Gastroesophageal sphincter (tissue), 4 donors: Measurements from ENCODE around the gene GNG4. TPM values are rescaled to one million over a fixed set of nuclear protein-coding genes. Genes with fewer than 3 reads are reported as not detected.

ENCODE experiments used
- ATAC-seq: fragments of 150-250 bp; one replicate; pipeline ENCODE4 v1.9.1; 2016; ENCODE audit warnings: mild to moderate bottlenecking, moderate library complexity
- H3K27ac ChIP-seq, 4 donors: fragments of 200-600 bp; sonication (generic) in 3 of 4; 1 replicate in 3 of 4; 2 replicates in 1 of 4; pipeline ENCODE4 v1.5.1; 2016 to 2019
- H3K27me3 ChIP-seq: fragments of 200-600 bp; sonication (generic); one replicate; pipeline ENCODE4 v1.5.1; 2019
- H3K36me3 ChIP-seq, 2 donors: fragments of 200-600 bp; sonication (generic); one replicate each; pipeline ENCODE4 v1.5.1; 2019; ENCODE audit warnings: control low read depth in 1 of 2
- H3K4me1 ChIP-seq, 3 donors: fragments of 200-600 bp; sonication (generic); 1 replicate in 2 of 3; 2 replicates in 1 of 3; pipeline ENCODE4 v1.5.1; 2016 to 2019; ENCODE audit warnings: control low read depth in 2 of 3
- H3K4me3 ChIP-seq, 2 donors: fragments of 200-600 bp; sonication (generic); one replicate each; pipeline ENCODE4 v1.5.1; 2019; ENCODE audit warnings: mild to moderate bottlenecking in 1 of 2, moderate library complexity in 1 of 2
- H3K9me3 ChIP-seq, 3 donors: fragments of 200-600 bp; sonication (generic); one replicate each; pipeline ENCODE4 v1.5.1; 2017 to 2019; ENCODE audit warnings: control low read depth in 2 of 3
- CTCF ChIP-seq, 4 experiments: fragments of 200-600 bp in 2 of 4; fragments of 450-650 bp in 2 of 4; sonication (generic) in 1 of 4; IDR thresholded peaks; one replicate each; pipeline ENCODE4 v1.5.1; 2017 to 2019; ENCODE audit warnings: antibody characterized with exemption in 4 of 4, mild to moderate bottlenecking in 2 of 4, moderate library complexity in 2 of 4
- EP300 ChIP-seq: sonication (generic); formaldehyde crosslinking; IDR thresholded peaks from one replicate; pipeline ENCODE4 v1.6.1; 2017; ENCODE audit warnings: antibody characterized with exemption, mild to moderate bottlenecking
- POLR2A ChIP-seq, 2 donors: fragments of 450-650 bp; IDR thresholded peaks; one replicate each; pipeline ENCODE4 v1.6.1; 2017; ENCODE audit warnings: antibody characterized with exemption in 2 of 2, mild to moderate bottlenecking in 2 of 2, moderate library complexity in 1 of 2
- POLR2AphosphoS5 ChIP-seq: sonication (generic); formaldehyde crosslinking; IDR thresholded peaks from one replicate; pipeline ENCODE4 v1.6.1; 2017; ENCODE audit warnings: antibody characterized with exemption
- WGBS, 2 donors: methylation state at CpG; one replicate each; pipeline ENCODE4 v1.1.5; 2018; ENCODE audit warnings: low coverage in 1 of 2; 5-methylcytosine and 5-hydroxymethylcytosine counted together
- total RNA-seq, 4 donors: library from RNA; depleted of rRNA; stranded (reverse); fragments of >200 nt; gene quantifications; one replicate each; pipeline ENCODE4 v1.1.0, GENCODE V29; 2016

GNG4 gene
- total RNA-seq, 4 donors from 2014 or later = 0.40 to 0.73 (median 0.52) TPM; not detected in 1

GRCh38 chr1:235608278-235608677 is 41.3 kb downstream of the GNG4 start:
- H3K27me3 ChIP-seq = no peaks in the 10 kb centered on the region
- H3K36me3 ChIP-seq = no peaks in the 10 kb centered on the region
- H3K4me3 ChIP-seq = no peak overlapping the region
- no peaks in the 10 kb centered on the region for H3K4me1 ChIP-seq
- no peak for ATAC-seq
- H3K9me3 ChIP-seq = no peaks in the 10 kb centered on the region
- TF ChIP-seq POLR2AphosphoS5 = no peak
- no peak for TF ChIP-seq POLR2A (IDR thresholded peaks at IDR 0.05)
- TF ChIP-seq EP300 = no peak
- TF ChIP-seq CTCF (IDR thresholded peaks at IDR 0.05) = no peak
- no peak overlapping the region for H3K27ac ChIP-seq
- WGBS, 2 donors = 37 to 52% methylated on average over 3 of the region's 3 CpGs

GRCh38 chr1:235607284-235607683 is 42.3 kb downstream of the GNG4 start:
- TF ChIP-seq POLR2A (IDR thresholded peaks at IDR 0.05) (no peak), CTCF (IDR thresholded peaks at IDR 0.05) (no peak), POLR2AphosphoS5 (no peak), EP300 (no peak)
- H3K36me3 ChIP-seq = no peaks in the 10 kb centered on the region
- H3K27ac ChIP-seq = no peak overlapping the region
- no peaks in the 10 kb centered on the region for H3K9me3 ChIP-seq
- WGBS, 2 donors = 90 to 93% methylated on average over 6 to 10 of the region's 11 CpGs
- no peak overlapping the region for H3K4me3 ChIP-seq
- H3K4me1 ChIP-seq = no peaks in the 10 kb centered on the region
- H3K27me3 ChIP-seq = no peaks in the 10 kb centered on the region
- no peak for ATAC-seq

- Histone ChIP-seq H3K27me3 (no peaks in the 10 kb centered on the region), H3K4me1 (no peaks in the 10 kb centered on the region), H3K9me3 (no peaks in the 10 kb centered on the region), H3K4me3 (no peak overlapping the region), H3K36me3 (no peaks in the 10 kb centered on the region), H3K27ac (no peak overlapping the region)
- no peak for TF ChIP-seq POLR2AphosphoS5
- no peak for ATAC-seq
- WGBS, 2 donors = 60% methylated on average over 4 of the region's 5 CpGs; no CpG with 5 or more reads in 1 of the 2 donors
Observed at GRCh38 chr1:235601104-235601503, 48.5 kb downstream of the GNG4 start.

GRCh38 chr1:235599536-235599935 is 50.0 kb downstream of the GNG4 start:
- H3K9me3 ChIP-seq = no peaks in the 10 kb centered on the region
- no peaks in the 10 kb centered on the region for H3K4me1 ChIP-seq
- H3K27me3 ChIP-seq = peaks cover 12% of the 10 kb centered on the region
- H3K36me3 ChIP-seq = no peaks in the 10 kb centered on the region
- ATAC-seq = no peak
- TF ChIP-seq POLR2A (IDR thresholded peaks at IDR 0.05) = no peak
- TF ChIP-seq EP300 = no peak
- TF ChIP-seq POLR2AphosphoS5 = no peak
- TF ChIP-seq CTCF (IDR thresholded peaks at IDR 0.05) = no peak
- H3K27ac ChIP-seq = no peak overlapping the region
- H3K4me3 ChIP-seq = no peak overlapping the region
- WGBS, 2 donors = 50 to 60% methylated on average over 1 of the region's 5 CpGs

- Histone ChIP-seq H3K9me3 (no peaks in the 10 kb centered on the region), H3K27ac (no peak overlapping the region), H3K27me3 (peaks cover 15% of the 10 kb centered on the region), H3K36me3 (no peaks in the 10 kb centered on the region), H3K4me1 (no peaks in the 10 kb centered on the region), H3K4me3 (no peak overlapping the region)
- no peak for ATAC-seq
- 61 to 77% methylated on average over 3 of the region's 7 CpGs for WGBS, 2 donors
- TF ChIP-seq CTCF (IDR thresholded peaks at IDR 0.05) = no peak
- no peak for TF ChIP-seq POLR2AphosphoS5
- no peak for TF ChIP-seq POLR2A (IDR thresholded peaks at IDR 0.05)
- no peak for TF ChIP-seq EP300
Observed at GRCh38 chr1:235597867-235598553, 51.6 kb downstream of the GNG4 start.
